CD4-positive, CD25-positive, alpha-beta regulatory T cell (primary cell): Measurements from ENCODE around the gene IL6R. TPM values are rescaled to one million over a fixed set of nuclear protein-coding genes. Genes with fewer than 3 reads are reported as not detected.

Experiments used
- ATAC-seq, 2 donors: fragments of 150-1000 bp; cut with Tn5 transposase; one replicate each; pipeline ENCODE4 v1.10.0; 2021; ENCODE audit warnings: low read depth in 2 of 2, moderate number of reproducible peaks in 2 of 2, moderate library complexity in 1 of 2
- DNase-seq, 3 donors: peaks; one replicate each; pipeline versions ENCODE4 v3.0.0 to v3.0.0-alpha.2; 2012 to 2022; ENCODE audit warnings: mixed read lengths in 1 of 3
- H3K27ac ChIP-seq: one replicate; pipeline ENCODE4 v1.7.0; 2013; ENCODE audit warnings: mild to moderate bottlenecking, low read length; ENCODE audit not compliant: insufficient read depth, poor library complexity, severe bottlenecking
- H3K27me3 ChIP-seq: one replicate; pipeline ENCODE4 v1.7.0; 2013; ENCODE audit warnings: low read length; ENCODE audit not compliant: control insufficient read depth, insufficient read depth
- H3K36me3 ChIP-seq: one replicate; pipeline ENCODE4 v1.7.0; 2013; ENCODE audit warnings: mild to moderate bottlenecking, low read length, moderate library complexity; ENCODE audit not compliant: control insufficient read depth, insufficient read depth
- H3K4me1 ChIP-seq: 2 replicates; pipeline ENCODE4 v1.7.0; 2013; ENCODE audit warnings: mild to moderate bottlenecking, low read length; ENCODE audit not compliant: insufficient read depth, control insufficient read depth, poor library complexity, severe bottlenecking
- H3K4me3 ChIP-seq: one replicate; pipeline ENCODE4 v1.7.0; 2013; ENCODE audit warnings: low read depth, mild to moderate bottlenecking, low read length, moderate library complexity
- H3K9me3 ChIP-seq, 2 experiments: 1 replicate in 1 of 2; 2 replicates in 1 of 2; pipeline ENCODE4 v1.7.0; 2013; ENCODE audit warnings: low read length in 2 of 2, mild to moderate bottlenecking in 1 of 2, moderate library complexity in 1 of 2; ENCODE audit not compliant: control insufficient read depth in 2 of 2
- H3K27ac Mint-ChIP-seq, 3 donors: one replicate each; pipeline ENCODE4 v1.8.0; 2020 to 2022; ENCODE audit warnings: mild to moderate bottlenecking in 3 of 3, mixed read lengths in 3 of 3, moderate library complexity in 2 of 3
- H3K27me3 Mint-ChIP-seq: one replicate; pipeline ENCODE4 v1.8.0; 2022; ENCODE audit warnings: mild to moderate bottlenecking, mixed read lengths
- H3K36me3 Mint-ChIP-seq: one replicate; pipeline ENCODE4 v1.8.0; 2020; ENCODE audit warnings: mixed read lengths
- H3K4me1 Mint-ChIP-seq, 4 donors: one replicate each; pipeline ENCODE4 v1.8.0; 2020 to 2022; ENCODE audit warnings: mixed read lengths in 4 of 4, mild to moderate bottlenecking in 1 of 4
- H3K4me3 Mint-ChIP-seq, 4 donors: one replicate each; pipeline ENCODE4 v1.8.0; 2020 to 2022; ENCODE audit warnings: mild to moderate bottlenecking in 4 of 4, mixed read lengths in 4 of 4, moderate library complexity in 3 of 4
- H3K9me3 Mint-ChIP-seq, 7 donors: one replicate each; pipeline ENCODE4 v1.8.0; 2020 to 2022; ENCODE audit warnings: mixed read lengths in 7 of 7, mild to moderate bottlenecking in 3 of 7, moderate library complexity in 2 of 7
- polyA plus RNA-seq, 4 donors: library from polyadenylated mRNA; unstranded; fragments of 300-500 nt; fragmentation: Illumina TruSeq; gene quantifications; one replicate each; pipeline ENCODE4 v1.2.3, GENCODE V29; 2021
- total RNA-seq: library from RNA; stranded (reverse); gene quantifications from one replicate; pipeline ENCODE4 v1.2.3, GENCODE V29; 2022

Gene IL6R
- total and polyA plus RNA-seq, 5 donors from 2014 or later, result 54.5 to 135 (median 67.5) TPM

- Mint-ChIP-seq H3K4me3 (no peak overlapping the region), H3K36me3 (no peaks in the 10 kb centered on the region), H3K9me3 (no peaks in the 10 kb centered on the region), H3K27me3 (no peaks in the 10 kb centered on the region), H3K27ac (no peak overlapping the region), H3K4me1 (peaks cover 2 to 16% (median 5%) of the 10 kb centered on the region in 4 donors)
- Histone ChIP-seq H3K36me3 (no peaks in the 10 kb centered on the region), H3K9me3 (no peaks in the 10 kb centered on the region), H3K4me3 (no peak overlapping the region), H3K27ac (no peak overlapping the region), H3K27me3 (no peaks in the 10 kb centered on the region), H3K4me1 (no peaks in the 10 kb centered on the region)
- no peak for DNase-seq
- no peak for ATAC-seq
Observed at GRCh38 chr1:154379301-154379700, 25.8 kb upstream of the IL6R start.

- H3K36me3 Mint-ChIP-seq, result no peaks in the 10 kb centered on the region
- Histone ChIP-seq H3K27me3 (no peaks in the 10 kb centered on the region), H3K9me3 (no peaks in the 10 kb centered on the region), H3K4me1 (peaks cover 35% of the 10 kb centered on the region), H3K4me3 (peak overlapping the region; percentile 65), H3K27ac (peak overlapping the region; percentile 90), H3K36me3 (no peaks in the 10 kb centered on the region)
- DNase-seq (peak in 1 of 3 donors; percentile 26), ATAC-seq (no peak)
- no peaks in the 10 kb centered on the region for H3K27me3 Mint-ChIP-seq
- peak overlapping the region in 3 of 4 donors; percentile 10 to 81 (median 80) for H3K4me3 Mint-ChIP-seq
- H3K4me1 Mint-ChIP-seq, result peaks cover 14 to 57% (median 32%) of the 10 kb centered on the region in 4 donors
- H3K9me3 Mint-ChIP-seq, result peaks cover 0 to 1% (median 0%) of the 10 kb centered on the region in 7 donors
- peak overlapping the region; percentile 92 to 99 (median 96) for H3K27ac Mint-ChIP-seq
Observed at GRCh38 chr1:154384650-154385489, 20.3 kb upstream of the IL6R start.

GRCh38 chr1:154386643-154387352 lies 18.3 kb upstream of the IL6R start:
- Mint-ChIP-seq H3K27ac (peak overlapping the region; percentile 92 to 99 (median 99)), H3K4me1 (peaks cover 9 to 62% (median 35%) of the 10 kb centered on the region in 4 donors)
- peak; percentile 92 to 95 for ATAC-seq

GRCh38 chr1:154391086-154391770 lies 13.9 kb upstream of the IL6R start:
- Mint-ChIP-seq H3K27ac (no peak overlapping the region), H3K36me3 (peaks cover 3% of the 10 kb centered on the region), H3K27me3 (no peaks in the 10 kb centered on the region), H3K9me3 (peaks cover 0 to 1% (median 0%) of the 10 kb centered on the region in 7 donors), H3K4me3 (peak overlapping the region in 1 of 4 donors; percentile 21), H3K4me1 (peaks cover 8 to 39% (median 27%) of the 10 kb centered on the region in 4 donors)
- Histone ChIP-seq H3K4me1 (peaks cover 15% of the 10 kb centered on the region), H3K27me3 (no peaks in the 10 kb centered on the region), H3K4me3 (no peak overlapping the region), H3K27ac (no peak overlapping the region), H3K9me3 (no peaks in the 10 kb centered on the region), H3K36me3 (no peaks in the 10 kb centered on the region)
- no peak for DNase-seq
- no peak for ATAC-seq

More at GRCh38 chr1:154386643-154387352, 18.3 kb upstream of the IL6R start:
- Histone ChIP-seq H3K36me3 (no peaks in the 10 kb centered on the region), H3K9me3 (no peaks in the 10 kb centered on the region), H3K4me3 (peak overlapping the region; percentile 59), H3K27ac (peak overlapping the region; percentile 90), H3K4me1 (peaks cover 35% of the 10 kb centered on the region), H3K27me3 (no peaks in the 10 kb centered on the region)
- Mint-ChIP-seq H3K4me3 (peak overlapping the region; percentile 59 to 86 (median 78)), H3K9me3 (peaks cover 0 to 1% (median 0%) of the 10 kb centered on the region in 7 donors), H3K27me3 (no peaks in the 10 kb centered on the region), H3K36me3 (no peaks in the 10 kb centered on the region)
- DNase-seq, result peak; percentile 61 to 91 (median 75)

GRCh38 chr1:154398141-154398540 lies 7.0 kb upstream of the IL6R start:
- H3K27me3 Mint-ChIP-seq, result no peaks in the 10 kb centered on the region
- H3K36me3 Mint-ChIP-seq, result peaks cover 7% of the 10 kb centered on the region
- DNase-seq (peak in 1 of 3 donors; percentile 46), ATAC-seq (peak; percentile 34 to 49)
- Histone ChIP-seq H3K4me3 (peak overlapping the region; percentile 8), H3K27ac (peak overlapping the region; percentile 55), H3K4me1 (peaks cover 26% of the 10 kb centered on the region), H3K36me3 (no peaks in the 10 kb centered on the region), H3K9me3 (no peaks in the 10 kb centered on the region), H3K27me3 (no peaks in the 10 kb centered on the region)
- H3K27ac Mint-ChIP-seq, result peak overlapping the region; percentile 75 to 84 (median 83)
- peaks cover 0 to 3% (median 0%) of the 10 kb centered on the region in 7 donors for H3K9me3 Mint-ChIP-seq
- peak overlapping the region in 3 of 4 donors; percentile 20 to 85 (median 44) for H3K4me3 Mint-ChIP-seq
- H3K4me1 Mint-ChIP-seq, result peaks cover 13 to 47% (median 33%) of the 10 kb centered on the region in 4 donors

- peaks cover 32% of the 10 kb centered on the region for H3K4me1 ChIP-seq
- Mint-ChIP-seq H3K36me3 (peaks cover 7% of the 10 kb centered on the region), H3K4me1 (peaks cover 18 to 53% (median 35%) of the 10 kb centered on the region in 4 donors), H3K27ac (peak overlapping the region in 2 of 3 donors; percentile 75 to 84), H3K9me3 (peaks cover 0 to 3% (median 0%) of the 10 kb centered on the region in 7 donors), H3K4me3 (peak overlapping the region; percentile 20 to 85 (median 36)), H3K27me3 (no peaks in the 10 kb centered on the region)
- H3K27ac ChIP-seq, result peak overlapping the region; percentile 55
- no peaks in the 10 kb centered on the region for H3K27me3 ChIP-seq
- no peaks in the 10 kb centered on the region for H3K9me3 ChIP-seq
- peak overlapping the region; percentile 8 for H3K4me3 ChIP-seq
- no peak for ATAC-seq
- H3K36me3 ChIP-seq, result no peaks in the 10 kb centered on the region
- no peak for DNase-seq
Observed at GRCh38 chr1:154398678-154399077, 6.5 kb upstream of the IL6R start.

GRCh38 chr1:154400381-154400801 lies 4.8 kb upstream of the IL6R start:
- no peak overlapping the region for H3K27ac ChIP-seq
- Mint-ChIP-seq H3K36me3 (peaks cover 7% of the 10 kb centered on the region), H3K4me3 (peak overlapping the region in 2 of 4 donors; percentile 10 to 51), H3K27ac (peak overlapping the region in 1 of 3 donors; percentile 48), H3K27me3 (no peaks in the 10 kb centered on the region), H3K9me3 (peaks cover 0 to 3% (median 0%) of the 10 kb centered on the region in 7 donors), H3K4me1 (peaks cover 20 to 62% (median 43%) of the 10 kb centered on the region in 4 donors)
- peaks cover 45% of the 10 kb centered on the region for H3K4me1 ChIP-seq
- H3K4me3 ChIP-seq, result no peak overlapping the region
- no peaks in the 10 kb centered on the region for H3K27me3 ChIP-seq
- DNase-seq, result no peak
- no peak for ATAC-seq
- no peaks in the 10 kb centered on the region for H3K36me3 ChIP-seq
- H3K9me3 ChIP-seq, result no peaks in the 10 kb centered on the region
